Stimulated activated CD4-positive, alpha-beta T cell treated with anti-CD3 and anti-CD28 coated beads, TNF-alpha, amount 100 ng/mL, for 24 hours (primary cell): Measurements from ENCODE around the gene ABCB1.
"Not testable (repeated sequence)": the region's sequence is repeated elsewhere in the genome, so short reads cannot be mapped to it uniquely, and the experiment has no call there.

Experiments used
- DNase-seq, 3 experiments: peaks; one replicate each; pipeline ENCODE4 v3.0.0-alpha.2; 2020; ENCODE audit warnings: low read depth in 3 of 3

The ABCB1 gene

GRCh38 chr7:87575521-87575920 is 25.2 kb downstream of the ABCB1 start:
- no peak for DNase-seq

GRCh38 chr7:87574630-87575029 is 26.1 kb downstream of the ABCB1 start:
- DNase-seq = no peak

GRCh38 chr7:87572513-87572912 is 28.2 kb downstream of the ABCB1 start:
- not testable (repeated sequence) for DNase-seq

- no peak for DNase-seq
Observed at GRCh38 chr7:87570178-87570577, 30.5 kb downstream of the ABCB1 start.

- no peak for DNase-seq
Observed at GRCh38 chr7:87567052-87567451, 33.6 kb downstream of the ABCB1 start.

- DNase-seq = no peak
Observed at GRCh38 chr7:87566311-87566900, 34.3 kb downstream of the ABCB1 start.

GRCh38 chr7:87565877-87566276 is 34.8 kb downstream of the ABCB1 start:
- no peak for DNase-seq

- DNase-seq = peak in 1 of 3 experiments; percentile 5
Observed at GRCh38 chr7:87564296-87564963, 36.3 kb downstream of the ABCB1 start.

GRCh38 chr7:87561702-87562101 is 39.0 kb downstream of the ABCB1 start:
- no peak for DNase-seq

- no peak for DNase-seq
Observed at GRCh38 chr7:87561102-87561501, 39.6 kb downstream of the ABCB1 start.

- no peak for DNase-seq
Observed at GRCh38 chr7:87552351-87552900, 48.3 kb downstream of the ABCB1 start.

GRCh38 chr7:87548123-87548919 is 52.4 kb downstream of the ABCB1 start:
- DNase-seq = no peak

- no peak for DNase-seq
Observed at GRCh38 chr7:87545760-87546159, 54.9 kb downstream of the ABCB1 start.

GRCh38 chr7:87543623-87544022 is 57.1 kb downstream of the ABCB1 start:
- no peak for DNase-seq

GRCh38 chr7:87541648-87542047 is 59.0 kb downstream of the ABCB1 start:
- no peak for DNase-seq

- no peak for DNase-seq
Observed at GRCh38 chr7:87538052-87538451, 62.6 kb downstream of the ABCB1 start.

GRCh38 chr7:87534072-87534471 is 66.6 kb downstream of the ABCB1 start:
- no peak for DNase-seq

GRCh38 chr7:87530126-87530525 is 70.6 kb downstream of the ABCB1 start:
- no peak for DNase-seq

- DNase-seq = no peak
Observed at GRCh38 chr7:87528730-87529129, 72.0 kb downstream of the ABCB1 start.

- no peak for DNase-seq
Observed at GRCh38 chr7:87518735-87519134, 81.9 kb downstream of the ABCB1 start.

GRCh38 chr7:87517891-87518290 is 82.8 kb downstream of the ABCB1 start:
- no peak for DNase-seq

- DNase-seq = no peak
Observed at GRCh38 chr7:87517136-87517815, 83.4 kb downstream of the ABCB1 start.
